Progenitor cell of endocrine pancreas (in vitro differentiated cells): Measurements from ENCODE around the gene PLCH1. TPM values are rescaled to one million over a fixed set of nuclear protein-coding genes. Genes with fewer than 3 reads are reported as not detected.

Experiments used
- DNase-seq: peaks from one replicate; pipeline ENCODE4 v3.0.0; 2021; ENCODE audit warnings: low spot score; ENCODE audit not compliant: unreplicated experiment
- H3K27ac Mint-ChIP-seq: 2 replicates; pipeline ENCODE4 v1.8.0; 2021; ENCODE audit warnings: mild to moderate bottlenecking, moderate library complexity, mixed read lengths
- H3K27me3 Mint-ChIP-seq: 2 replicates; pipeline ENCODE4 v1.8.0; 2021; ENCODE audit warnings: mixed read lengths
- H3K36me3 Mint-ChIP-seq: 2 replicates; pipeline ENCODE4 v1.8.0; 2022; ENCODE audit warnings: mixed read lengths; ENCODE audit not compliant: insufficient read depth
- H3K4me1 Mint-ChIP-seq: 2 replicates; pipeline ENCODE4 v1.8.0; 2021; ENCODE audit warnings: low read depth, mixed read lengths
- H3K4me3 Mint-ChIP-seq: 2 replicates; pipeline ENCODE4 v1.8.0; 2021; ENCODE audit warnings: low read depth, mild to moderate bottlenecking, moderate library complexity, mixed read lengths
- H3K9me3 Mint-ChIP-seq: 2 replicates; pipeline ENCODE4 v1.8.0; 2021; ENCODE audit warnings: low read depth, mixed read lengths
- total RNA-seq: library from RNA; stranded (reverse); gene quantifications from 2 replicates; pipeline ENCODE4 v1.2.1, GENCODE V29; 2021
- TF ChIP-seq, protein P1 (sequence below): fragments of 200-600 bp; sonication (generic); IDR thresholded peaks from one replicate; pipeline ENCODE4 v1.5.0; 2021; ENCODE audit warnings: antibody characterized with exemption, mild to moderate bottlenecking; ENCODE audit not compliant: unreplicated experiment

Gene PLCH1
- total RNA-seq, 1 donor from 2014 or later: 14.2 TPM

GRCh38 chr3:155330370-155330769 lies 414.5 kb downstream of the PLCH1 start:
- Mint-ChIP-seq H3K4me1 (peaks cover 4% of the 10 kb centered on the region), H3K4me3 (no peak overlapping the region), H3K36me3 (no peaks in the 10 kb centered on the region), H3K27ac (no peak overlapping the region), H3K27me3 (no peaks in the 10 kb centered on the region), H3K9me3 (no peaks in the 10 kb centered on the region)
- no peak for DNase-seq
- TF ChIP-seq, protein P1, sequence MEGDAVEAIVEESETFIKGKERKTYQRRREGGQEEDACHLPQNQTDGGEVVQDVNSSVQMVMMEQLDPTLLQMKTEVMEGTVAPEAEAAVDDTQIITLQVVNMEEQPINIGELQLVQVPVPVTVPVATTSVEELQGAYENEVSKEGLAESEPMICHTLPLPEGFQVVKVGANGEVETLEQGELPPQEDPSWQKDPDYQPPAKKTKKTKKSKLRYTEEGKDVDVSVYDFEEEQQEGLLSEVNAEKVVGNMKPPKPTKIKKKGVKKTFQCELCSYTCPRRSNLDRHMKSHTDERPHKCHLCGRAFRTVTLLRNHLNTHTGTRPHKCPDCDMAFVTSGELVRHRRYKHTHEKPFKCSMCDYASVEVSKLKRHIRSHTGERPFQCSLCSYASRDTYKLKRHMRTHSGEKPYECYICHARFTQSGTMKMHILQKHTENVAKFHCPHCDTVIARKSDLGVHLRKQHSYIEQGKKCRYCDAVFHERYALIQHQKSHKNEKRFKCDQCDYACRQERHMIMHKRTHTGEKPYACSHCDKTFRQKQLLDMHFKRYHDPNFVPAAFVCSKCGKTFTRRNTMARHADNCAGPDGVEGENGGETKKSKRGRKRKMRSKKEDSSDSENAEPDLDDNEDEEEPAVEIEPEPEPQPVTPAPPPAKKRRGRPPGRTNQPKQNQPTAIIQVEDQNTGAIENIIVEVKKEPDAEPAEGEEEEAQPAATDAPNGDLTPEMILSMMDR: no peak

DNA sequence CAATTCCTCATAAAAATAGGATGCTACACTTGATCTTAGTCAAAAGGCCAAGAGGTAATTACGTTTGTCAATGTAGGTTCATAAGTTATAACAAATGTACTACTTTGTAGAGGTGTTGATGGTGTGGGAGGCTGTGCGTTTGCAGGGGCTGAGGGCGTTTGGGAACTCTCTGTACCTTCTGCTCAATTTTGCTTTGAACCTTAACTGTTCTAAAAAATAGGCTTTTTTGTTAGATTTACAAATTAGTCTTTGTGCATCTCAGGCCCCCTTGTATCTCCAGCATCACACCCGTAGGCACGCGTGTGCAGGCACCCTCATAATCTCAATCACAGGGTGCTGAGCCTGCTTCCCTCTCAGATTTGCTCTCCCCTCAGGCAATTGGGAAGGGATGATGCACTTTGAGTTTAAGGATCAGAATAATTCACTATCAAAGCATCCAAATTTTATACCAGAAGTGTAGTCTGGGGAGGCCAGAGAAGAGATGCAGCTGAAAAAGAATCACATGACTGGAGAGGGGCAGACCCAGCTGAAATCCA lies 415.3 kb downstream of the PLCH1 start:
- Mint-ChIP-seq H3K27ac (no peak overlapping the region), H3K4me1 (peaks cover 4% of the 10 kb centered on the region), H3K36me3 (no peaks in the 10 kb centered on the region), H3K27me3 (no peaks in the 10 kb centered on the region), H3K9me3 (no peaks in the 10 kb centered on the region), H3K4me3 (no peak overlapping the region)
- TF ChIP-seq, protein P1: no peak
- no peak for DNase-seq

- no peaks in the 10 kb centered on the region for H3K36me3 Mint-ChIP-seq
Measured at GRCh38 chr3:155327871-155328270, 417.0 kb downstream of the PLCH1 start.

DNA sequence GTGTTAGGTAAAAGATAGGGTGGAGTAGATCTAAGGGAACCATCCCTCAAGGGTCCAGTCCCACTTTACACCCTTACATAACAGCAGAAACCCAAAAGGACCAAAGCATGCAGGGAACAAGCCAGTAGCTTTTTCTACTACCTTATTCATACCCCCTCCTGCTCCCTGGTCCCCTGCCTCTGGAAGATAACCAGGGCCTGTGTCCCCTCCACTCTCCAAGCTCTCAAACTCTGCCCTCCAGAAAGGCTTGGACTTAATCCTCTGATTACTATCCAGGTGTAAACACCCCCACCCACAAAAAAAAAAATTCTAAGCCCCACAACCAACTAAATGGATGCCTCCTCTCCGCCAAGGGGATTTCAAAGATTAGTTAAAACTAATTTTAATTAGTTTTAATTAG lies 417.4 kb downstream of the PLCH1 start:
- no peaks in the 10 kb centered on the region for H3K9me3 Mint-ChIP-seq
- no peaks in the 10 kb centered on the region for H3K27me3 Mint-ChIP-seq
- TF ChIP-seq, protein P1: no peak
- DNase-seq: no peak
- no peak overlapping the region for H3K27ac Mint-ChIP-seq
- H3K4me3 Mint-ChIP-seq: no peak overlapping the region
- peaks cover 4% of the 10 kb centered on the region for H3K4me1 Mint-ChIP-seq
- H3K36me3 Mint-ChIP-seq: no peaks in the 10 kb centered on the region

More at GRCh38 chr3:155327871-155328270, 417.0 kb downstream of the PLCH1 start:
- Mint-ChIP-seq H3K27ac (no peak overlapping the region), H3K27me3 (no peaks in the 10 kb centered on the region), H3K4me1 (peaks cover 4% of the 10 kb centered on the region), H3K4me3 (no peak overlapping the region), H3K9me3 (no peaks in the 10 kb centered on the region)
- TF ChIP-seq, protein P1: no peak
- DNase-seq: no peak

DNA sequence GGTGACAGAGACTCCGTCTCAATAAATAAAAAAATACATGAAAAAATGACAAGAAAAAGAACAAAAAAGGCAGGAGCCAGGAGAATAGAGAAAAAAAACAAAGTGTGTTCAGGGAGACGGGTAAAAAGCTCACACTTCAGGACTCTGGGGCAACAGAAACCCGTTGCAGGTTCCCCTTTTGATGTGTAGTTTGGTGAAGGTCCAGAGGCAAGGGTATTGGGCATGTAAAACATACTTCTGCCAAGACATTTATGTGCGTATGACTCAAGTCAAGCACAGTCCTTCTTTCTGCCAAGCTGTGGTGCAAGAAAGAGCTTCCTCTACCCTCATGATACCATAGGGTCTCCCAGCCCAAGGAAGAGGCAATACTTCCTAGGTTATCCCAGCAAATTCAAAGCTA lies 418.0 kb downstream of the PLCH1 start:
- Mint-ChIP-seq H3K27me3 (no peaks in the 10 kb centered on the region), H3K9me3 (no peaks in the 10 kb centered on the region), H3K36me3 (no peaks in the 10 kb centered on the region), H3K27ac (no peak overlapping the region), H3K4me3 (no peak overlapping the region), H3K4me1 (peaks cover 4% of the 10 kb centered on the region)
- DNase-seq: no peak
- TF ChIP-seq, protein P1: no peak
